ENCODE measurements around the gene SPG7. TPM values are rescaled to one million over a fixed set of nuclear protein-coding genes. Genes with fewer than 3 reads are reported as not detected.

SPG7 gene
- total and polyA plus RNA-seq, 2 of the 4 experiments (the other 2 are of a cell fraction): 94.6 to 96.8 TPM

DNA sequence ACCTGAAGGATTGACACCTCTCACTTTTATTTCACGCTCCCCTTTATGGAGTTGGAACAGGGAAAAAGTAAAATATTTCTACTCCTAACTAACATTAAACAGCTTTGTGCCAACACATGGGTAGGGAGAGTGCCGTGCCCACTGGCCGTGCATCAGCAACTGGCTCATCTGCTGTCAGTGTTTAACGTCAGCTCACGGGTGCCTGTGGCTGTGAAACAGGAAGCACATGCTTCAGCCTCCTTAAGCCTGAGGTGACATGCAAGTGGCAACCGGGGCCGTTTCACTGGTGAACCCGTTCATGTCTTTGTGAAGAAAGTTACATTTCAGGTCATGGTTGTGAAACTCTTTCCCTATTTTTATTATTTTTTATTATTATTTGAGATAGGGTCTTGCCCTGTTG is 3.2 kb downstream of the SPG7 start:
- dilution Hi-C loops (cut with HindIII; ENCODE audit: low sequenced_read_pairs, unreplicated experiment) (no loop called here), intact Hi-C loops (cut with micrococcal nuclease) (no loop called here), in situ Hi-C loops (cut with MboI; ENCODE audit: low sequenced_read_pairs) (no loop called here)
- 100% methylated on average over 1 of the region's 8 CpGs; no CpG with 5 or more reads in 1 of the 2 experiments for WGBS, 2 experiments (ENCODE audit: extremely low coverage in 2 of 2, insufficient read length in 1 of 2)
- no peak overlapping the region for H4K91ac ChIP-seq (ENCODE audit: insufficient read depth, low read depth, low read length)
- H2BK20ac ChIP-seq (ENCODE audit: low read depth, low read length): no peak overlapping the region
- no peak overlapping the region for H3K23ac ChIP-seq (ENCODE audit: low read depth, low read length)
- H3K36me3 ChIP-seq (ENCODE audit: control insufficient read depth, insufficient read depth, low read length): peaks cover 31% of the 10 kb centered on the region
- H3K27me3 ChIP-seq (ENCODE audit: control insufficient read depth, insufficient read depth, low read length): no peaks in the 10 kb centered on the region
- no peak overlapping the region for H3K14ac ChIP-seq (replicated peaks; ENCODE audit: low read depth, low read length)
- H3K4me1 ChIP-seq (ENCODE audit: control insufficient read depth, insufficient read depth, low read length): peaks cover 5% of the 10 kb centered on the region
- H2BK120ac ChIP-seq (ENCODE audit: low read depth, low read length): no peak overlapping the region
- H4K8ac ChIP-seq (ENCODE audit: low read depth in 2 of 2, low read length in 2 of 2): no peak overlapping the region
- no peak overlapping the region for H3K4me3 ChIP-seq (ENCODE audit: insufficient read depth, low read depth, low read length)
- no peak overlapping the region for H3K56ac ChIP-seq (ENCODE audit: extremely low read depth, insufficient read depth, low read length)
- no TSS peak for BruUV-seq (replicated peaks)
- ChIA-PET POLR2A (ENCODE audit: unreplicated experiment) (no interaction called here), CTCF (no interaction called here)
- no peak overlapping the region for H2AK5ac ChIP-seq (ENCODE audit: low read depth, low read length)
- TF ChIP-seq RCOR1 (IDR thresholded peaks at IDR 0.05; ENCODE audit: insufficient replicate concordance, low read length) (no peak), SMC3 (IDR thresholded peaks at IDR 0.05; ENCODE audit: low read depth, low read length) (no peak), CHD1 (IDR thresholded peaks at IDR 0.05; ENCODE audit: low read depth, low read length) (no peak), POLR2A (IDR thresholded peaks at IDR 0.05; ENCODE audit: low read depth, low read length) (no peak), MXI1 (IDR thresholded peaks at IDR 0.05; ENCODE audit: borderline replicate concordance, low read depth, low read length) (no peak), RFX5 (IDR thresholded peaks at IDR 0.05; ENCODE audit: low read depth, low read length) (no peak), MAFK (IDR thresholded peaks at IDR 0.05; ENCODE audit: low read depth, low read length) (no peak), FOS (IDR thresholded peaks at IDR 0.05; ENCODE audit: low read depth, low read length) (no peak)
- TF ChIP-seq, protein P1, sequence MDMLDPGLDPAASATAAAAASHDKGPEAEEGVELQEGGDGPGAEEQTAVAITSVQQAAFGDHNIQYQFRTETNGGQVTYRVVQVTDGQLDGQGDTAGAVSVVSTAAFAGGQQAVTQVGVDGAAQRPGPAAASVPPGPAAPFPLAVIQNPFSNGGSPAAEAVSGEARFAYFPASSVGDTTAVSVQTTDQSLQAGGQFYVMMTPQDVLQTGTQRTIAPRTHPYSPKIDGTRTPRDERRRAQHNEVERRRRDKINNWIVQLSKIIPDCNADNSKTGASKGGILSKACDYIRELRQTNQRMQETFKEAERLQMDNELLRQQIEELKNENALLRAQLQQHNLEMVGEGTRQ (IDR thresholded peaks at IDR 0.05; ENCODE audit: low read depth, low read length): no peak
- TF ChIP-seq, protein P2, sequence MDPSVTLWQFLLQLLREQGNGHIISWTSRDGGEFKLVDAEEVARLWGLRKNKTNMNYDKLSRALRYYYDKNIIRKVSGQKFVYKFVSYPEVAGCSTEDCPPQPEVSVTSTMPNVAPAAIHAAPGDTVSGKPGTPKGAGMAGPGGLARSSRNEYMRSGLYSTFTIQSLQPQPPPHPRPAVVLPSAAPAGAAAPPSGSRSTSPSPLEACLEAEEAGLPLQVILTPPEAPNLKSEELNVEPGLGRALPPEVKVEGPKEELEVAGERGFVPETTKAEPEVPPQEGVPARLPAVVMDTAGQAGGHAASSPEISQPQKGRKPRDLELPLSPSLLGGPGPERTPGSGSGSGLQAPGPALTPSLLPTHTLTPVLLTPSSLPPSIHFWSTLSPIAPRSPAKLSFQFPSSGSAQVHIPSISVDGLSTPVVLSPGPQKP (IDR thresholded peaks at IDR 0.05; ENCODE audit: borderline replicate concordance, low read depth, low read length): no peak
- TF ChIP-seq, protein P3, sequence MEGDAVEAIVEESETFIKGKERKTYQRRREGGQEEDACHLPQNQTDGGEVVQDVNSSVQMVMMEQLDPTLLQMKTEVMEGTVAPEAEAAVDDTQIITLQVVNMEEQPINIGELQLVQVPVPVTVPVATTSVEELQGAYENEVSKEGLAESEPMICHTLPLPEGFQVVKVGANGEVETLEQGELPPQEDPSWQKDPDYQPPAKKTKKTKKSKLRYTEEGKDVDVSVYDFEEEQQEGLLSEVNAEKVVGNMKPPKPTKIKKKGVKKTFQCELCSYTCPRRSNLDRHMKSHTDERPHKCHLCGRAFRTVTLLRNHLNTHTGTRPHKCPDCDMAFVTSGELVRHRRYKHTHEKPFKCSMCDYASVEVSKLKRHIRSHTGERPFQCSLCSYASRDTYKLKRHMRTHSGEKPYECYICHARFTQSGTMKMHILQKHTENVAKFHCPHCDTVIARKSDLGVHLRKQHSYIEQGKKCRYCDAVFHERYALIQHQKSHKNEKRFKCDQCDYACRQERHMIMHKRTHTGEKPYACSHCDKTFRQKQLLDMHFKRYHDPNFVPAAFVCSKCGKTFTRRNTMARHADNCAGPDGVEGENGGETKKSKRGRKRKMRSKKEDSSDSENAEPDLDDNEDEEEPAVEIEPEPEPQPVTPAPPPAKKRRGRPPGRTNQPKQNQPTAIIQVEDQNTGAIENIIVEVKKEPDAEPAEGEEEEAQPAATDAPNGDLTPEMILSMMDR (conservative IDR thresholded peaks at IDR 0.05; ENCODE audit: low read depth, low read length): no peak
- peaks cover 3% of the 10 kb centered on the region; the same call in 1 of the 2 replicates for H3K9me1 ChIP-seq (ENCODE audit: insufficient read depth, low read length)
- no peak overlapping the region for H3K18ac ChIP-seq (ENCODE audit: low read depth, low read length)
- H2BK5ac ChIP-seq (ENCODE audit: low read depth, low read length, poor library complexity, severe bottlenecking): no peak overlapping the region
- no peak overlapping the region for H3K9ac ChIP-seq (ENCODE audit: low read depth, low read length)
- ATAC-seq (ENCODE audit: low read depth) (no peak), DNase-seq (no peak)
- H3K4ac ChIP-seq (ENCODE audit: low read depth, low read length): no peak overlapping the region
- no peak overlapping the region for H2BK15ac ChIP-seq (ENCODE audit: low read depth, low read length)
- H2AFZ ChIP-seq (replicated peaks; ENCODE audit: low read length, poor library complexity): no peak overlapping the region
- peaks cover 30 to 50% of the 10 kb centered on the region in 2 experiments for H3K79me1 ChIP-seq (ENCODE audit: low read depth in 1 of 2, low read length in 2 of 2)
- no peak overlapping the region for H4K5ac ChIP-seq (ENCODE audit: low read depth, low read length)
- peaks cover 21% of the 10 kb centered on the region for H4K20me1 ChIP-seq (ENCODE audit: insufficient read depth, low read length)
- no peaks in the 10 kb centered on the region for H3K9me3 ChIP-seq (ENCODE audit: control insufficient read depth, insufficient read depth, low read length)
- no peak overlapping the region for H3K27ac ChIP-seq (ENCODE audit: insufficient read depth, low read length)
- H2AK9ac ChIP-seq (replicated peaks; ENCODE audit: low read depth, low read length, poor library complexity): no peak overlapping the region
- H3K4me2 ChIP-seq (ENCODE audit: low read depth, low read length): no peak overlapping the region

Measured in IMR-90 (cell line).